IPS-20b (cell line): Measurements from ENCODE around the gene OR5M11.
"Not testable (repeated sequence)": the region's sequence is repeated elsewhere in the genome, so short reads cannot be mapped to it uniquely, and the experiment has no call there.

Source experiments
- H3K27ac ChIP-seq: one replicate; pipeline ENCODE4 v1.5.1; 2013; ENCODE audit warnings: low read length
- H3K27me3 ChIP-seq: 2 replicates; pipeline ENCODE4 v1.6.1; 2013; ENCODE audit warnings: mild to moderate bottlenecking, low read length, inconsistent platforms; ENCODE audit not compliant: insufficient read depth
- H3K36me3 ChIP-seq: 2 replicates; pipeline ENCODE4 v1.6.1; 2013; ENCODE audit warnings: low read depth, mild to moderate bottlenecking, inconsistent platforms, low read length, moderate library complexity; ENCODE audit not compliant: insufficient read depth
- H3K4me1 ChIP-seq: 2 replicates; pipeline ENCODE4 v1.6.1; 2013; ENCODE audit warnings: mild to moderate bottlenecking, control low read depth, inconsistent platforms, low read length, moderate library complexity; ENCODE audit not compliant: insufficient read depth
- H3K4me3 ChIP-seq: 2 replicates; pipeline ENCODE4 v1.5.1; 2013; ENCODE audit warnings: mild to moderate bottlenecking, low read length, inconsistent platforms
- H3K9ac ChIP-seq: 2 replicates; pipeline ENCODE4 v1.6.1; 2013; ENCODE audit warnings: low read depth, mild to moderate bottlenecking, inconsistent platforms, low read length, moderate library complexity
- H3K9me3 ChIP-seq: 2 replicates; pipeline ENCODE4 v1.6.1; 2013; ENCODE audit warnings: mild to moderate bottlenecking, low read depth, low read length, inconsistent platforms; ENCODE audit not compliant: insufficient read depth

OR5M11 gene

GRCh38 chr11:56543157-56543556 lies at the start of gene OR5M11:
TSS of gene OR5M11 (minus strand) at chr11:56543257. CDS start at chr11:56543257, 0 bp downstream.
- H3K4me3 ChIP-seq, result no peak within 1 kb of the TSS

GRCh38 chr11:56592088-56592717 lies 49.1 kb upstream of the OR5M11 start:
- not testable (repeated sequence) for H3K36me3 ChIP-seq, H3K4me1 ChIP-seq, H3K9ac ChIP-seq, H3K4me3 ChIP-seq, H3K27ac ChIP-seq, H3K27me3 ChIP-seq
- H3K9me3 ChIP-seq, result peaks cover 24% of the 10 kb centered on the region

More at GRCh38 chr11:56543157-56543556, at the start of gene OR5M11:
- no peak within 1 kb of the TSS for H3K9ac ChIP-seq
- H3K4me1 ChIP-seq, result no peaks in the 10 kb centered on the region
- no peak within 1 kb of the TSS for H3K27ac ChIP-seq
- no peaks in the 10 kb centered on the region for H3K36me3 ChIP-seq
- no peaks in the 10 kb centered on the region for H3K9me3 ChIP-seq
- no peaks in the 10 kb centered on the region for H3K27me3 ChIP-seq

DNA sequence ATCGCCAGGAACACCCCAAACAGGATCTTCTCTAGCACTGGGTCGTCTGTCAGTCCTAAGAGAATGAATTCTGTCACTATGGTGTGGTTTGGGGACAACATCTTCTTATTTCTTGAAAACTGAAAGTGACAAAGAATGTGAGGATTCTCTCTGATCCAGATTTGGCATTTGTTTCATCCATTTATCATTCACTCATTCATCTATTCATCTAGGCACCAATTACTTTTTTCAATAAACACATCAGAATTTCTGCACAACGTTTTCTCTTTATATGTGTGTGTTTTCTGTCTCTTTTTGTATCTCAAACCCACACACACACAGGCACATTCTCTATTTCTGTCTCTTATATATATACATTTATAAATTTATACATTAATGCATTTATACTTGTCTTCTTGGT lies 34.6 kb upstream of the OR5M11 start, which contains the start of gene OR5M10:
Gene OR5M10 (minus strand): TSS at position 101 of the 400 bp plus-strand sequence. CDS start 0 bp downstream, at position 101.
- Histone ChIP-seq H3K9ac (no peak within 1 kb of the TSS), H3K4me1 (no peaks in the 10 kb centered on the region), H3K36me3 (no peaks in the 10 kb centered on the region), H3K27ac (no peak within 1 kb of the TSS), H3K4me3 (no peak within 1 kb of the TSS), H3K9me3 (no peaks in the 10 kb centered on the region), H3K27me3 (no peaks in the 10 kb centered on the region)

DNA sequence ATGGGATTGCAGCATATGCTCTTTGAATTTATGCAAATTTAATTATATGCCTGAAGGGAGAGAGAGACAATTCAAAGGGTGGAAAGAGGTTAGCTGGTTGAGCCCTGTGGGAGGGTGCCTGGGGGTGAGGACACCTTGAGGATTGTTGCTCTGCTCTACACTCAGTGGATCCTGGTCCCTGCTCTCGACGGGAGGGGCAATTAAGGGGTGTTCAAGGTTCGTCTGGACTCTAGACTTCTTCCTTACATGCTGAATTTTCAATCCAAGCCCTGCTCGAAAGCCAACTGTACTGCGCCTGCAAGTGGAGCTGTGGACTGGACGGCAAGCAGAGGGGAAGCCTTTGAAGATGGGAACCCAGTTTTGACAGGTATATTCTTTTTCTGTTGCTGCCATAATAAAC lies 15.5 kb upstream of the OR5M11 start:
- H3K27me3 ChIP-seq, result no peaks in the 10 kb centered on the region
- no peak overlapping the region for H3K4me3 ChIP-seq
- no peak overlapping the region for H3K9ac ChIP-seq
- no peak overlapping the region for H3K27ac ChIP-seq
- H3K36me3 ChIP-seq, result no peaks in the 10 kb centered on the region
- no peaks in the 10 kb centered on the region for H3K4me1 ChIP-seq
- H3K9me3 ChIP-seq, result no peaks in the 10 kb centered on the region

DNA sequence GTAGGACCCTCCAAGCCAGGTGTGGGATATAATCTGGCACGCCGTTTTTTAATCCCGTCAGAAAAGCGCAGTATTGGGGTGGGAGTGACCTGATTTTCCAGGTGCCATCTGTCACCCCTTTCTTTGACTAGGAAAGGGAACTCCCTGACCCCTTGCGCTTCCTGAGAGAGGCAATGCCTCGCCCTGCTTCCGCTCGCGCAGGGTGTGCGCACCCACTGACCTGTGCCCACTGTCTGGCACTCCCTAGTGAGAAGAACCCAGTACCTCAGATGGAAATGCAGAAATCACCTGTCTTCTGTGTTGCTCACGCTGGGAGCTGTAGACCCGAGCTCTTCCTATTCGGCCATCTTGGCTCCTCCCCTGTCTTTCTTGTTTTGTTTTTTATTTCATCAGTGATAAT lies 11.6 kb upstream of the OR5M11 start:
- H3K36me3 ChIP-seq, H3K9me3 ChIP-seq, H3K4me3 ChIP-seq, H3K9ac ChIP-seq, H3K4me1 ChIP-seq, H3K27me3 ChIP-seq, H3K27ac ChIP-seq: not testable (repeated sequence)

GRCh38 chr11:56545531-56545930 lies 2.5 kb upstream of the OR5M11 start:
- Histone ChIP-seq H3K27ac (no peak overlapping the region), H3K27me3 (no peaks in the 10 kb centered on the region), H3K9ac (no peak overlapping the region), H3K4me1 (no peaks in the 10 kb centered on the region), H3K4me3 (no peak overlapping the region), H3K9me3 (no peaks in the 10 kb centered on the region), H3K36me3 (no peaks in the 10 kb centered on the region)

DNA sequence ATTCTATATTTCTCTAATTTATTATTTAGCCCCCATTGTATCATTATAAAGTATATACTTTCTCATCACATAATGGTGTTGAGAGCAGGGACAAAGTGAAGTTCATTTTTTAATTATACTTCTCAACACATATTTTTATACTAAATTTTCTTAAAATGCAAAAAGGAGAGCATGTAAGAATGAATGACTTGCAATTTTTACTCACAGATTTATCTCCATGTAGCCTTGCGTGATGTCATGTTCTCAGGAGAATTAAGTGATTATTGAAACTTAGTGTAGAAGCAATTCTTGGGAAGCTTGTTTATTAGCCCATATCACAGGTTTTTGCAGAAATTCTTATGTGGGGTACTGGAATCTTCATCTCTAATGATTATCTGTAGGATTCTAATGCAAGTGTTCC lies 682 bp upstream of the OR5M11 start:
- Histone ChIP-seq H3K4me1 (no peaks in the 10 kb centered on the region), H3K27me3 (no peaks in the 10 kb centered on the region), H3K27ac (no peak overlapping the region), H3K4me3 (no peak overlapping the region), H3K9me3 (no peaks in the 10 kb centered on the region), H3K9ac (no peak overlapping the region), H3K36me3 (no peaks in the 10 kb centered on the region)

DNA sequence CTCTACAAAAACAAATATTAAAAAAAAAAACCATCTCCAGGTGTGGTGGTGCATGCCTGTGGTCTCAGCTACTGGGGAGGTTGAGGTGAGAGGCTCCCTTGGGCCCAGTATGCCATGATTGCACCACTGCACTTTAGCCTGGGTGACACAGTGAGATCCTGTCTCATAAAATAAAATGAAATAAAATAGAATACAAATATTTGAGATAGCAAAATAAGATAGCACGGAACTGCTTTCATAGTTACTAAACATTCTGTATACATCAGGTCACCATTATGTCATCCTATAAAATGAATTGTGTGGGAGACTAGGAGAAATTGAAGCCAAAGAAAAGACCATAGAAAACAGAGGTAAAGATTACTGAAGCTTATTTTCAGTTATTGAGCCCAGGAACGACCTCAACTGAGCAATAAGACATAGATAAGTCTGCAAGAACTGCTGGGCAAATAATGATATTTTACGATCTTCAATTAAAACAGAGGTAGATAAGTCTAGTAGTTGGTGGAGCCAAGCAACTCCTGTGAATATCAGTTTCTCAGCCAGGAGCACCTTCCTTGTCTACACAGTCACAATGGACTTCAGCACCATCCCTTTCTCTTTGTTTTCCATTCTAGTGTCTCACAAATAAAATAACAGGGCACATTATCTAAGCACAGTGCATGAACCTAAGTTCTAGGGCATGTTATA lies 9.9 kb downstream of the OR5M11 start:
- no peak overlapping the region for H3K9ac ChIP-seq
- no peak overlapping the region for H3K4me3 ChIP-seq
- no peaks in the 10 kb centered on the region for H3K27me3 ChIP-seq
- H3K27ac ChIP-seq, result no peak overlapping the region
- H3K36me3 ChIP-seq, result no peaks in the 10 kb centered on the region
- H3K4me1 ChIP-seq, result no peaks in the 10 kb centered on the region
- no peaks in the 10 kb centered on the region; the same call in 1 of the 2 replicates for H3K9me3 ChIP-seq

GRCh38 chr11:56531856-56532255 lies 11.2 kb downstream of the OR5M11 start:
- H3K4me1 ChIP-seq, result no peaks in the 10 kb centered on the region
- no peak overlapping the region for H3K9ac ChIP-seq
- no peaks in the 10 kb centered on the region for H3K36me3 ChIP-seq
- no peaks in the 10 kb centered on the region for H3K27me3 ChIP-seq
- H3K9me3 ChIP-seq, result no peaks in the 10 kb centered on the region
- no peak overlapping the region for H3K27ac ChIP-seq
- H3K4me3 ChIP-seq, result no peak overlapping the region

GRCh38 chr11:56522008-56522407 lies 21.0 kb downstream of the OR5M11 start:
- no peaks in the 10 kb centered on the region for H3K9me3 ChIP-seq
- no peaks in the 10 kb centered on the region for H3K36me3 ChIP-seq
- H3K9ac ChIP-seq, result no peak overlapping the region
- H3K4me1 ChIP-seq, result no peaks in the 10 kb centered on the region
- no peak overlapping the region for H3K27ac ChIP-seq
- H3K4me3 ChIP-seq, result no peak overlapping the region
- no peaks in the 10 kb centered on the region for H3K27me3 ChIP-seq

GRCh38 chr11:56513280-56513679 lies 29.8 kb downstream of the OR5M11 start:
- no peaks in the 10 kb centered on the region for H3K36me3 ChIP-seq
- no peak overlapping the region for H3K27ac ChIP-seq
- no peaks in the 10 kb centered on the region for H3K27me3 ChIP-seq
- H3K9ac ChIP-seq, result no peak overlapping the region
- no peaks in the 10 kb centered on the region for H3K9me3 ChIP-seq
- no peaks in the 10 kb centered on the region for H3K4me1 ChIP-seq
- H3K4me3 ChIP-seq, result no peak overlapping the region

DNA sequence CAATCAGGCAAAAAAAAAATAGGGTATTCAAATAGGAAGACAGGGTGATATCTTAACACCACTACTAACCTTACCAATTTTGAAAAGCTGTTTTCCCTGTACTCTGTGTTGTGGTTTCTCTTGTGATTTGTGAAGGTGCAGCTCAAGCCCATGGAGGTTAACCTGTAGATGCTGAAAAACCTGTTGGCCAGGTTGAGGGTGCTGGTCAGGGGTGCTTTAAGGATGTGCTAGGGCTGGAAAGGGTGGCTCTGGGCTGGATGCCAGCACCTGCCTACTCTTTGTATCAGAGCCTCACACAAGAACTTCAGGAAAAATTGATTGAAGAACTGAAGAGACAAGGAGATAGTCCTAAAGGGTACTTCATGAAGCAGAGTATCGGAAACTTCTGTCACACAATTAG lies 33.6 kb downstream of the OR5M11 start:
- Histone ChIP-seq H3K4me1 (no peaks in the 10 kb centered on the region), H3K9ac (no peak overlapping the region), H3K27me3 (no peaks in the 10 kb centered on the region), H3K36me3 (no peaks in the 10 kb centered on the region), H3K27ac (no peak overlapping the region), H3K4me3 (no peak overlapping the region), H3K9me3 (no peaks in the 10 kb centered on the region)
